SK-N-SH (cell line): ENCODE data around the gene SNRPF.

Experiments
- FOXM1 ChIP-seq: IDR thresholded peaks from 2 replicates; pipeline ENCODE4 v1.4.0; 2012; ENCODE audit warnings: low read depth, mild to moderate bottlenecking
- POLR2AphosphoS5 ChIP-seq: IDR thresholded peaks from 2 replicates; pipeline ENCODE4 v1.6.1; 2012; ENCODE audit warnings: low read depth, low read length
- RAD21 ChIP-seq: IDR thresholded peaks from 2 replicates; pipeline ENCODE4 v1.6.1; 2012; ENCODE audit warnings: mild to moderate bottlenecking, low read length
- TF ChIP-seq, protein P1 (sequence below): fragments of 200-600 bp; sonication (generic); IDR thresholded peaks from 2 replicates; pipeline ENCODE4 v1.6.1; 2017; ENCODE audit warnings: antibody characterized with exemption, mild to moderate bottlenecking, moderate library complexity

DNA sequence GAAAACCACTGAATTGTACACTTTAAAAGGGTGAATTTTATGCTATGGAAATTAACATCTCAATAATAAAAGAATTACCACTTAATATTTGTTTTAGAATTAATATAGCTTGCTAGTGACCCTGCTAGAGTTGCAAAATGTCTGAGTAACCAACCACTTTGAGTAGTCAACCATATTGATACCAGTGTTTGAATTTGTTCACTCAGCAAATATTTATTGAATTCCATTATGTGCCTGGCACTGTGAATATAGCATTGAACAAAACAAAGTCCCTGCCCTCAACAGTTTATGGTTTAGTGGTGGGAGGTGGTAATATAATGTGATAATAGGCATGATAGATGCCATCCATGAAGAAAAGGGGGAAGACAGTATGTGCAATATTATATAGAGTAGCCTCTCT is 4.6 kb downstream of the SNRPF start:
- no peak for TF ChIP-seq RAD21
- TF ChIP-seq, protein P1, sequence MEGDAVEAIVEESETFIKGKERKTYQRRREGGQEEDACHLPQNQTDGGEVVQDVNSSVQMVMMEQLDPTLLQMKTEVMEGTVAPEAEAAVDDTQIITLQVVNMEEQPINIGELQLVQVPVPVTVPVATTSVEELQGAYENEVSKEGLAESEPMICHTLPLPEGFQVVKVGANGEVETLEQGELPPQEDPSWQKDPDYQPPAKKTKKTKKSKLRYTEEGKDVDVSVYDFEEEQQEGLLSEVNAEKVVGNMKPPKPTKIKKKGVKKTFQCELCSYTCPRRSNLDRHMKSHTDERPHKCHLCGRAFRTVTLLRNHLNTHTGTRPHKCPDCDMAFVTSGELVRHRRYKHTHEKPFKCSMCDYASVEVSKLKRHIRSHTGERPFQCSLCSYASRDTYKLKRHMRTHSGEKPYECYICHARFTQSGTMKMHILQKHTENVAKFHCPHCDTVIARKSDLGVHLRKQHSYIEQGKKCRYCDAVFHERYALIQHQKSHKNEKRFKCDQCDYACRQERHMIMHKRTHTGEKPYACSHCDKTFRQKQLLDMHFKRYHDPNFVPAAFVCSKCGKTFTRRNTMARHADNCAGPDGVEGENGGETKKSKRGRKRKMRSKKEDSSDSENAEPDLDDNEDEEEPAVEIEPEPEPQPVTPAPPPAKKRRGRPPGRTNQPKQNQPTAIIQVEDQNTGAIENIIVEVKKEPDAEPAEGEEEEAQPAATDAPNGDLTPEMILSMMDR = no peak
- no peak for TF ChIP-seq POLR2AphosphoS5
- TF ChIP-seq FOXM1 = no peak
